Stimulated activated CD8-positive, alpha-beta memory T cell treated with anti-CD3 and anti-CD28 coated beads, Interleukin-15, amount 100 ng/mL, for 48 hours (primary cell): Measurements from ENCODE around the gene SNORC.

Experiments
- DNase-seq, 2 donors: peaks; one replicate each; pipeline ENCODE4 v3.0.0-alpha.2; 2020; ENCODE audit warnings: low read depth in 2 of 2

The SNORC gene

DNA sequence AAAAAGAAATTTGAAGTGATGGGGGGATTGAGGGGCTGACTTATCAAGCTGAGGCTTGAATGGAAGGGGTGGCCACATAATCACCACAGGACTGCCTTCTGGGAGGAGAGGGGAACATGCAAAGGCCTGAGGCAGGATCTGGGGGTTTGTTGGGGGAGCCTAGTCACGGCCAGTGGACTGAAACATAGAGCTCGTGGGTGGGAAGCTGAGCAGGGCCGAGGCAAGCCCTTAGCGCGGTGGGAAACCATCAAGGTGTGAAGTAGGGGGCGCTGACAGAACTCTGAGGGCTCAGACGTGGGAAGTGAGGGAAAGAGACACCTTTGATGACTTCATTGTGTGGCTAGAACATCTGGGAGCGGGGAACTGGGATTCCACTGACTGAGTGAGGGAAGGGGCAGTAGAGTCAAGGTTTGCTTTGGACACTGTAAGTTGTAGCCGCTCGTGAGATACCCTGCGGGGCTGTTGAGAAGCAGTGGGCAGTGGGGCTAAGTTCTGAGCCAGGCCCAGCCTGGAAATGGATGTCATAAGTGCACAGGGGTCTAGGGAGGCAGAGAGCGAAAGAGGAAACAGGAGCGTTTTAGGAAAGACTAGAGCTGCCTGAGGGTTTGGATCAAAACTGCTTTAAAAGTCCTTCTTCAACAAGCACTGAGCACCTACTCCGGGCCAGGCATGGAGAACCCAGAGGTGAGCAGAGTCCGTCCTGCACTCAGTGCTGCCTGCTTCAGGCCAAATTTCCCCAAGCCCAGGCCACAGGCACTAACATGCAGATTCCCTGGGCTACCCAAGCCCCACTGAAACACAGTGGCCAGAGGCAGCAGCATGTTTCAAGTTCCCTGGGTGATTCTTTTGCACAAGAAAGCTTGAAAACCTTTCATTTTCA, 686 bp upstream of the SNORC start:
- DNase-seq: no peak

DNA sequence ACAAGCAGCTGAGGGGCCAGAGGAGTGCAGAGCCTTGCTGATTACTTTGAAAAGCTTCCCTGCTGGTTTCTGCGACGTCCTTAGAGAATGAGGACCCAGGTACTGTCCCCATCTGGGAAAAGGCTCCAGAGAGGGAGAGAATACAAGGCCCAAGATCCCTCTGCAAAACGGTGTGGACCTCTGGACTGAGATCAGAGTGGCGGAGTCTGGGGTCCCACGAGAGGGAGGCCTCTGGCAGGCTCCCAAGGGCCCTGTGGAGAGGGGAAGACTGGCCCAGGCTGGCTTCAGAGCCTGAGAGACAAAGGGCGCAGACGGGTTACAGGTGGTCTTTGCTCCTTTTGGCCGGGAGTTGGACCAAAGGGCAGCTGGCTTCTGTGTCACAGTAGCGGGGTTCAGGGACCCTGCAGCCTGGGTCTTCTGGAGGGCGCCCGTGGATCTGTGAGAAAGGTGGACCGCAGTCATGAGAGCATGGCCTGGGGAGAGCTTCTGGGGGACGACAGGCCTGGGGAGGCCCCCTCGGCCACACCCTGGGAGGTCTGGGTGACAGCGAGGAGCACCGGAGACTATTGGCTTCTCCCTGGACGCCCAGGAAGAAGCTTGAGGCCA, 805 bp downstream of the SNORC start:
- DNase-seq: no peak

DNA sequence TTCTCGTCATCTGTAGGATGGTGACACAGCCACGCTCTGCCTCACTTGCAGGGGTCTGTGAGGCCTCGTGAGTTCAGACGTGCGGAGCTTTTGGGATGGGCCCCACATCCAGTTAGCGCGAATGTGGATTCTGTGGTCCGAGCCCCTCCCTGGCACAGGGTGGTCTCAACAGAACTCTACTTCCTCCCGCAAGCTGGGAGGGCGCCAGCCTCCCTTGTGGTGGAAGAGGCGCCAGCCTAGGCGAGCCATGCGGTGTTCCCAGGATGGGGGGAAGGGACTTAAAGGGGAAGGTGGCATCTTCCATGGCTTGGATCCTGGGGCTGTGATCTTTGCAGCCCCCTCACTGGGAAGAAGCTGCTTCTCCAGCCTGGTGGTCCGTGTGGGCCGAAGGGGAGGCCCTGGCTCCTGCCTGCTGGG, 1.4 kb downstream of the SNORC start:
- no peak for DNase-seq

DNA sequence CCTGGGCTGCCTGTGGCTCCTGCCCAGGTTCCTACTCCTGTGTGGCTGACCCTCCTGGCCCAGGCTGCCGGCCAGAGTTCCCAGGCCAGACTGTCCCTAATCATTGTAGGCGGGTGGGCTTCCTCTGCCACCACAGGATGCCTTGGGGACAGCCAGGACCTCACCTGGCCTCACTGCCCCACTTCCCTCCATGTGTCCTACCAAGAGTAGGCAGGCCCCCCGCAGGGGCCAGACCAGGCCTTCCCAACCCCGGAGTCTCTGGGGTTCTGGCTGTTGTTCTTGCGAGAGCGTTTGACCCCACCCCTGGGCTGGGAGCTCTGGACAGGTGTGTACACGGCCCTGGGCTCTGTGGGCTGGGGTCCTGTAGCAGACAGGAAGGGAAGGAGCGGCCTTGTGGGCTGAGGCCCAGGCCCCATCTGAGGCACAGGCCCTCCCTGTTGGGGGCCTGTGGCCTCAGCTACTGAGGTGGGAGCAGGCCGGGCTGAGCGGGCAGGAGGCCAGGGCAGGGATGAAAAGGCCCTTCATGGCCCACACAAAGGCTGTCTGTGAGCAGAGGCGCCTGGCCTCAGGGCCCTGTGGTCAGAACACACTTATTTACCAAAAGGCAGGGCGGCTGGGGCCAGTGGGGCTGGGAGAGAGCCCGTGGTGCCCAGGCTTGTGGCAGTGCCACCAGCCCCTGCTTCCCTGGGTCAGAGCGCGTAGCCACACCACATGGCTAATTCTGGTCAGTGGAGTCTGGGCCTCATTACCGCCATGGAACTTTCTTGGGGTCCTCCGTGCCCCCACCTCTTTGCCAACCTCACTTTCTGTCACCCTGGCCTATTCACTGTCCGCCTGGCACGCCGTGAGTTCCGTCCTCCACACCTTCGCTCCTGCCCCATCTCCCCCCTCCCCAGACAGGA, 2.0 kb downstream of the SNORC start:
- no peak for DNase-seq

DNA sequence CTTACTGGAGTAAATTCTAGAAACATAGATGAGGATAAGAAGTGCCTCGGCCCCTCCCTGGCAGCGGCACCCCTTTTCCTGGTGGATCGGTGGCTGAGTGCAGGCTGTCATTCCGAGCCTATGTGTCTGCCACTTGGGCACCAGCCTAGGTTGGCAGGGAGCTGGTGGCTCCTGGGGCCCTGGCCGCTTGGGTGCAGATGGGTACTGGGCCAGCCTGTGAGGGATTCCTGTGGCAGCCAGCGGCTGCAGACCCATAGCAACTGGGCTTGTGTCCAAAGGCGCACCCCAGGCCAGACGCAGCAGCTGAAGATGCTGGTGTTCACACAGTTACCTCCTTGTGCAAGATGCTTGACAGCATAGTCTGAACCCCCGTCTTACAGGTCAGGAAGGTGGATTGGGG, 2.8 kb downstream of the SNORC start:
- DNase-seq: no peak

DNA sequence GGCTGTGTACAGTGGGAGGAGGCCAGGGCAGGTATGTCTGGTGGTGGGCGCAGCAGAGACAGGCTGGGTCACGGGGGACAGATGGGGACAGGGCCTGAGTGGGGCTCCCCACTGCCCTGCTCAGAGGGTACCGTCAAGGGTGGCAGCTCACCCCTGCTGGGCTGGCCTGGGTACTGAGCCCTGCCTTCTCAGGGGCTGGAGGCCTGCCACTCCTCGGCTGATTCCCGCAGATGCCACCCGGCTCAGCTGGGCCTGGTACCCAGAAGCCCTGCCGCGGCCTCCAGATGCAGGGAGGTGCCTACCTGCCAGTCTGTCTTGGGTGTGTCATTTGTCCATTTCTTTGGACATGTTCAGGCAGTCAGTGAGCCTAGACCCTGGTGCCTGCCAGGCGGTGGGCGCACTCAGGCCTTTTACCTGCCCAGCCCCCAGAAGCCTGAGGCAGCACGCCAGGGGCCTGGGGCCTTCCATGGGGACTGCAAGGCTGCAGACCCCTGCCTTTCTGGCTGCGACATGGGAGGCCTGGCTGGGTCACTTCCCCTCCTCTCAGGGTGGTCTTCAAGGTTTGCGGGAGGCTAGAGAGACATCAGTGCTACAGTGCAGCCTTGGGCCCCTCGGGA, 3.3 kb downstream of the SNORC start:
- DNase-seq: no peak

DNA sequence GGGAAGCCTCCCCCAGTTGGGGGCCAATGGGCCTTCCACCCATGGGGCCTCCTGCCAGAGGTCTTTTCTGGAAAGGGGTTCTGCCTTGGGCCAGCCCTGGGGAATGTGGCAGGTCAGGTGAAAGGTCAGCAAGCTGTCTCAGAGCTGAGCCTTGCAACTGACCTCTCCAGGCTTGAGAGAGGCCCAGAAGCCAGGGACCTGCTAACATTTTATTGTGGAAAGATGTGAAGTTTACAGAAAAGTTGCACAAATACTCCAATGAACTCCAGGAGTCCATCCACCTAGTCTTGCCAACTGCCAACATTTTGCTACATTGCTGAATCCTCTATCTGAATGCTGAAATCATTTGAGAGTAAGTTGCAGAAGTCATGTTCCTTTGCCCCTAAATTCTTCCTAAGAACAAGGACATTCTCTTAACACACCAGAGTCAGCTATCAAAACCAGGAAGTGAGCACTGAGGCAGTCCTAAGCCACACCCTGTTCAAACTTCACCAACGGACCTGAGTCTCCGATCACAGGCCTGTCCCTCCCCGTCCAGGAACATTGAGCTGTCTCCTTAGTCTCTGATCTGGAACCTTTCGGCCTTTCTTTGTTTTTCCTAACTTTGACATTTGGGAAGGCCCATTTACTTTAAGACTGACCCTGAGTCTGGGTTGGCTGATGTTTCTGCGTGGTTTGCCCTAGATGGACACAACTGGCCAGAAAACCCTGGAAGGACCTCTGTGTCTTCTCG, 4.0 kb downstream of the SNORC start:
- no peak for DNase-seq

DNA sequence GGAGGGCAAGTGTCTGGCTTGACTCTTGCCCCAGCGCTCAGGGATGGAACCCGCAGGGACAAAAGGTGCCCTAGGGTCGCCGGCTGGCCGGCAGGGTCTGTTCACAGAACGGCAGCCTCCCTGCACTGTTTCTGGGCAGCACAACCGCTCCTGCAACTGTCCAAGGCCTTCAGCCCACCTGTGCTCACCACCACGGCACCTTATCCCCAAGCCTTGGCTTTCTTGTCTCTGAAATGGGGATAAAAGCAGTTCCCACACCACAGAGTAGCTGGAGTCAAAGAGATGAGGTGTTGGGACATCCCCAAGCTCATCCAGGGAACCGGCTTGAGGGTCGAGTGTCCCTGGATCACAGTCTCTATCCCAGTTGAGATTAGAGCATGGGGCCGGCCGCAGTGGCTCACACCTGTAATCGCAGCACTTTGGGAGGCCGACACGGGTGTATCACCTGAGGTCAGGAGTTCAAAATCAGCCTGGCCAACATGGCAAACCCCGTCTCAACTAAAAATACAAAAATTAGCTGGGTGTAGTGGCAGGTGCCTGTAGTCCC, 4.7 kb downstream of the SNORC start:
- DNase-seq: no peak

DNA sequence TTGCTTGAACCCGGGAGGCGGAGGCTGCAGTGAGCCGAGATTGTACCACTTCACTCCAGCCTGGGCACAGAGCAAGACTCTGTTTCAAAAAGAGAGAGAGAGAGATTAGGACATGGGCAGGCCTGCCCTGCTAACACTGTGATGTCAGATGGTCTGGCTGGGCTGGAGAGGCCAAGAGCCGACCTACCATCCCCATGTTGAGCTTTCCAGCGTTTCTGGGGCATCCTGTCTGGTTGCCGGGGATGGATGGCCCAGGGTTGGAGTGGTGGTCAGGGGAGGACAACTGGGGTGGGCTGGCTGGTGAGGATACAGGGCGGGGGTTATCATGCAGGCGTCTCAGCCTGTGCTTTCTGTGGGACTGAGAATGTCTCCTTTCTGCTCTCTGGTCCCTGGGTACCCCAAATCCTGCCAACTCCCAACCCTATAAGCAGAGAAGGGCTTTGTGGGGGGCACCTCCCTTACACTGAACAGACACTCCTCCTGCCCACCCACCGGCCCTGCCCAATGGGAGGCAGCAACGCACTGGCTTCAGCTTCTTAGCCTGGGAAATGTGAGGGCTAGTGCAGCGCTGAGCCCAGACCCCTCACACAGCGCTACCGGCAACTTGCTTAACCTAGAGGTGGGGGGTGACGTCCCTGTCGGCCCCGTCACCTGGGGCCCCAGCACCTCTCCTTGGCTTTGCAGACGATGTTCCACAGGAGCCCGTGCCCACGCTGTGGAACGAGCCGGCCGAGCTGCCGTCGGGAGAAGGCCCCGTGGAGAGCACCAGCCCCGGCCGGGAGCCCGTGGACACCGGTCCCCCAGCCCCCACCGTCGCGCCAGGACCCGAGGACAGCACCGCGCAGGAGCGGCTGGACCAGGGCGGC, 5.4 kb downstream of the SNORC start:
- no peak for DNase-seq

DNA sequence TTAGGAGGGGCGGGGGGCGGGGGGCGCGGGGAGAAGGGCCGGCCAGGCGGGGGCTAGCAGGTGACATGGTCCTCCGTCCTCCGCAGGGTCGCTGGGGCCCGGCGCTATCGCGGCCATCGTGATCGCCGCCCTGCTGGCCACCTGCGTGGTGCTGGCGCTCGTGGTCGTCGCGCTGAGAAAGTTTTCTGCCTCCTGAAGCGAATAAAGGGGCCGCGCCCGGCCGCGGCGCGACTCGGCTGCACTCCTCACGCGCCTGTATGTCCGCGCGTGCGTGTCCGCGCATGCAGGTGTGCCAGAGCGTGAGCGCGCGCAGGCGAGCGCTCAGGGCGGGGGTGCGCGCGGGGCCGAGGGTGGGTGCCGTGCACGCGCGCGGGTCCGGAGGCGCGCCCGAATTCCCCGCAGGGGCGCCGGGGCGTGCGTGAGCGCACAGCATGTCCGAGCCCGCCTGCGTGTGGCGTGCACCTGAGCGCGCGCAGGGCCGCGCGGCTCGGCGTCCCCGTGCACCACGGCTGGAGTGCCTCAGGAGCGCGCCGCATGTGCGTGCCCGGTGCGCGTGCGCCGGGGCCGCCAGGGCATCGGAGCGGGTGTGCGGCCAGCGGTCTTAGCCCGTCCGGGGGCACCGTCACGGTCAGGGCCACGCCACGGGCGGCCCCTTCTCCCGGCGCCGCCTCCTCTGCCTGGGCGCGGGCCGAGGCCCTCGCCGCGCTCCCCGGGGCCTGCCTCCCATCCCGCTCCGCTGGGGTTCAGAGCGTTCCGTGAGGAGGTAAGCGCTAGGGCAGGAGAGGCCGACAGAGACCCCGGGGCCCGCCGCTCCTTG, 6.3 kb downstream of the SNORC start:
- DNase-seq: peak in 1 of 2 donors; percentile 28

DNA sequence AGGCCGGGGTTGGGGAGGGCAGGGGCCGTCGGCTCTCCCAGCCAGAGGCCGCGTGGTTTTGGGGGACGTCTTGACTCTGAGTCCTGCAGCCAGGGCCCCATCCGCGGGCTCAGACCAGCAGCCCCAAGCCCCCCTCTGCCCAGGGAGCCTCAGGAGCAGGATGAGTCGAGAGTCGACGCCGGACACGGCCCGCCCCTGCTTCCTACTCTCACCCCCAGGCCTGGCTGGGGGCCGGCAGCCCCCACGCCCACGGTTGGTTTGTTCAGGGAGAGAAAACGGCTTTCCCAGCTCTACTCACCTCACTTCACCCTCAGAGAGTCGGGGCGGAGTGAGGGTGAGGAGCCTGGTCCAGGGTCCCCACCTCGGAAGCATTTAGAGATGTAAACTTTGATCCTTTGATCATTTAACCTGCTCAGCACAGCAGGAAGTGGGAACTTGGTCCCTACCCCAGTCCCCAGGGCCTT, 6.9 kb downstream of the SNORC start:
- no peak for DNase-seq

DNA sequence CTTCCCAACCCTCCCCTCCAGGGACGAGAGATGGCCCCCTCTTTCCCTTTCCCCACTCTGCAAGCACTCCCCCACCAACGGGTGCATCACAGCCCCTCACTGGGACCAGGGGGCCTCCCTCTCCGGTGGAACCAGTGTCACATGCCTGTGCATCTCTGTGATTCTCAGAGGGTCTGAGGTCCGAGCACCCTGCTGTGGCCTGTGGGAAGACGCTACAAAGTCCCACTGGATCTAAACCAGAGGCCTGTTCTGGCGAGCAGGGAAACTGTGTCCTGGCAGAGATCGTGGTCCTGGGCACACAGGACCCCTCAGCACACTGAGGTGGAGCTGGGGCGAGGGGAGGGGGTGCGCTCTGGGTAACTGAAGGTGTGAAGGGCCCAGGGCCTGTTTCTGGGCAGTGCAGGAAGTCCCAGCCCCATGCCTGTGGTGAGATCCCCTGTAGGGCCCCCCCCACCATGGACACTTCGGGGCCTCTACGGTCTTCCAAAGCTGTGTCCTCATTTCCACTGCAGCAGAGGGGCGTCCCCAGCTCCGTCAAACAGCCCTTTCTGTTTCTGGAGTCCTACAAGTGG, 8.0 kb downstream of the SNORC start:
- DNase-seq: no peak

DNA sequence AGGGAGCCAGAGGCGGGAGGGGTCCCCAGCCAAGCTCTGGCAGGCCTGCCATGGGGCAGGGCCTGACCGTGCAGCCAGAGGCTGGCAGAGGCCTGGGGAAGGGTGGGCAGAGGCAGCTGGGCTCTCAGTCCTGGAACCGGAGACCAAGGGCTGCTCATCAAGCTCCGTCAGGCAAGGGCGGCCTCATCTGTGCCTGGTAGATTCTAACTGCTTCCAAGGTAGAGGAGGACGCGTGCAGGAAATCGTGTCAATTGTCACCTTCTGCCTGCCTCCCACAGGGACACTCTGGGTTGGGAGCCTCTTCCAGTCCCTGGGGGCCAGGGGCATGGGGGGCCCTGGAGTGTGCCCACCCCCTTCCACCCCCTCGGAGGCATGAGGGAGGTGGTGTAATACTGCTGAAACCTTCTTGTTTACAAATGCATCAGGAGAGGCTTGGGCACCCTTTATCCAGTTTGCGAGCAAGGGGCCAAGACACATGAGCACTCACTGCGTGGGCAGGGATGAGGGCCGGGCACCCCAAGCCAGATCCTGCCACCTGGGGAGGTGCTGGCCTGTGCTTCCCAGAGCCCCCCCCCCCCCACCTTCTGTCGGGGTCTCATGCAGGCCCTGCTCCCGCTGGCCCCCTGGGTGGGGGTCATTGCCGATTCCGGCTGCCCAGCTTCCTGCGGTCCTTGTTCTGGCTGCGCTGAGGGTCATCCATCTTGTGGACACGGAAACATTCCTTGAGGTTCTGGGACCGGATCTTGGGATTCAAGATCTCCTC, 9.0 kb downstream of the SNORC start:
- no peak for DNase-seq

DNA sequence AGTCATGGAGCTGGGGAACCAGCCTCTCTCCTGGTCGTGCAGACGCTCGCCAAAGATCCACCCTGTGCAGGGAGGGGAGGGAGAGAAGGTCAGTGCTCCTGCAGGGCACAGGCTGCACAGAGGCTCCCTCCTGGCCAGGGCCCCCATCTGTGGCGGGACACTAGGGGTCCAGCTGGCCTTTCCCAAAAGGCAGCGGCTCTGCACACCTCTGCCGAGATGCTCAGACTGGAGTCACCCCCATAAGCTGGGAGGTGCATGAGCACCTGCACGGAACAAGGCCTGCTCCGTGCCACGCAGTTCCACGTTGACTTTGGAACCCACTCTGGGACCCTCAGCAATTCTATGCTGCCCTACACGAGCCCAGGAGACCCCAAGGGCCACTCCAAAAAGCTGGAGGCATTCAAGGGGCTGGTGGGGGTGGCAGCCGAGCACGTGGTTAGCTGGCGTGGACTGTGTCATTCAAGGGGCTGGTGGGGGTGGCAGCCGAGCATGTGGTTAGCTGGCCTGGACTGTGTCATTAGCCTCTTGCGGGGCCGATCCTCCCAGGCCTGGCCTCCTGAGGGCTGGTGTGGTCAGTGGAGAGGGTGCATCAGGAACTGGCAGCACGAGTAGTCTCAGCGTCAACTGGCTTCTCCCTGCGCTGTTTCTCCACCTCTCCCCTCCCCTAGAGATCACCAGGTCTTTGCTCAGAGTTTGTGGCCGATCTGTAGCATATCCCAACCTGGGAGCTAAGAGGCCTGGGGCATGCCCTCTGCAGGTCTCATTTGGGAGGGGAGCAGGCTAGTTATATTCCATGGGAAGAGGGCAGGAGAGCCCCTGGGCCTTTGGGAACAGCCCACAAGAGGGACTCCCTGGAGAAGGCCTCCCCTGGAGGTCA, 9.8 kb downstream of the SNORC start:
- DNase-seq: no peak

DNA sequence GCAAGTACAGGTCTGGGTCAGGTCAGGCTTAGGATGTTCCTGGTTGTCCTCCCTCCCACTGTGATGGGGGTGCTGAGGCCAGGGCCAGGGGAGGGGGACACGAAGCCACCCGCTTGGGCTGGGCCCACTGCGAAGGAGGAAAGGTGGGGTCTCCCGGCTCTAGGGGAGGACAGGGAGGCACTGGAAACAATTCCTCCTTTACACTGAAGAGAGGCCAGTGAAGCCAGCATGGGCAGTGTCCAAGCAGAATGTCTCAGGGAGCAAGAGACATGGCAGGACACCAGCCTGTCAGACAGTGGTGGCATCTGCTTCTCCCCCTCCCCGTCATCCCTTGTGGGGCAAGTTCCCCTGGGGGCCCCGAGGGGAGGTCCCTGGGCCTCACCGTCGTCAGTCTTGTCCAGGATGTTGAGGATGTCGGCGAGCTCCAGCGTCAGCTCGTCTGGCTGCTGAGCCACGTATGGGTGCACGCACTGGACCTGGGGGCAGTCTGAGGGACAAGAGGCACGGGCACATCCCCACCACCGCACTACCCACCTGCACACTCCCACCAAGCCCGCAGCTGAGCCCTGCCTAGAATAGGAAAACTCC, 10.8 kb downstream of the SNORC start:
- DNase-seq: no peak

DNA sequence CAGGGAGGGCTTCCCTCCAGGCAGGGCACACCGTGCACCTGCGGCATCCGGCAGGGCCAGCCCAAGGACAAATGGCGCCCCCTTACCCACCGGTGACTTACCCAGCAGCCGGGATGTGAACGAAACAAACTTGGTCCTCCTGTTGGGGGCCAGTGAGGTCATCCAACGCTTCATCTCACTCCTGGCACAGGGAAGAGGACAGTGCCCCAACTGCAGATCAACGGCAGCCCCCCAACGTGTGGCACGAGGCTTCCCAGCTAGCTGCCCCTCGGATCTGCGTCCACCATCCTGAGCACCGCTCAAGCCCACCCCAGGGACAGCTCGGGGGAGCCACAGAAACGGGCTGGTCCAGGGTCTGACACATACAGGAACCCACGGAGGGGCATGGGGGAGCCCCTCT, 12.0 kb downstream of the SNORC start:
- no peak for DNase-seq
